ENCODE results near the gene FEN1. TPM values are rescaled to one million over a fixed set of nuclear protein-coding genes. Genes with fewer than 3 reads are reported as not detected.

Gene FEN1
- total and polyA plus RNA-seq, 4 donors = 3.5 to 6.9 (median 5.2) TPM

- H3K4me1 ChIP-seq (ENCODE audit: control insufficient read depth in 1 of 2, insufficient read depth in 2 of 2, low read length in 2 of 2) = no peaks in the 10 kb centered on the region
- H3K36me3 ChIP-seq (ENCODE audit: control insufficient read depth in 1 of 2, insufficient read depth in 2 of 2, low read length in 1 of 2) = no peaks in the 10 kb centered on the region
- WGBS, 2 donors = 88 to 92% methylated on average over 4 of the region's 4 CpGs
- H3K27me3 ChIP-seq (ENCODE audit: control insufficient read depth in 1 of 2, insufficient read depth in 2 of 2, low read length in 1 of 2) = no peaks in the 10 kb centered on the region
- DNase-seq (no peak), ATAC-seq (ENCODE audit: low FRiP score) (no peak)
- H3K4me3 ChIP-seq (ENCODE audit: low read length in 2 of 2) = no peak overlapping the region
- intact Hi-C loops (cut with DNase I) = no loop called here
- no peaks in the 10 kb centered on the region for H3K9me3 ChIP-seq (ENCODE audit: control insufficient read depth, low read length)
- H3K27ac ChIP-seq (ENCODE audit: low read depth in 1 of 2, low read length in 2 of 2) = no peak overlapping the region
These were observed 36.6 kb upstream of the FEN1 start for GRCh38 chr11:61756147-61756451.

- 75 to 78% methylated on average over 9 of the region's 9 CpGs for WGBS, 2 donors
- DNase-seq (no peak), ATAC-seq (ENCODE audit: low FRiP score) (no peak)
- H3K27me3 ChIP-seq (ENCODE audit: control insufficient read depth in 1 of 2, insufficient read depth in 2 of 2, low read length in 1 of 2) = no peaks in the 10 kb centered on the region
- H3K4me1 ChIP-seq (ENCODE audit: control insufficient read depth in 1 of 2, insufficient read depth in 2 of 2, low read length in 2 of 2) = no peaks in the 10 kb centered on the region
- intact Hi-C loops (cut with DNase I) = no loop called here
- H3K9me3 ChIP-seq (ENCODE audit: control insufficient read depth, low read length) = no peaks in the 10 kb centered on the region
- no peak overlapping the region for H3K27ac ChIP-seq (ENCODE audit: low read depth in 1 of 2, low read length in 2 of 2)
- H3K4me3 ChIP-seq (ENCODE audit: low read length in 2 of 2) = no peak overlapping the region
- no peaks in the 10 kb centered on the region for H3K36me3 ChIP-seq (ENCODE audit: control insufficient read depth in 1 of 2, insufficient read depth in 2 of 2, low read length in 1 of 2)
These were observed 36.1 kb upstream of the FEN1 start for GRCh38 chr11:61756452-61757212.

GRCh38 chr11:61757213-61757862, 35.4 kb upstream of the FEN1 start:
- no peak overlapping the region for H3K27ac ChIP-seq (ENCODE audit: low read depth in 1 of 2, low read length in 2 of 2)
- 73 to 76% methylated on average over 15 of the region's 15 CpGs for WGBS, 2 donors
- H3K36me3 ChIP-seq (ENCODE audit: control insufficient read depth in 1 of 2, insufficient read depth in 2 of 2, low read length in 1 of 2) = no peaks in the 10 kb centered on the region
- no peaks in the 10 kb centered on the region for H3K27me3 ChIP-seq (ENCODE audit: control insufficient read depth in 1 of 2, insufficient read depth in 2 of 2, low read length in 1 of 2)
- no peak overlapping the region for H3K4me3 ChIP-seq (ENCODE audit: low read length in 2 of 2)
- no peak for ATAC-seq (ENCODE audit: low FRiP score)
- H3K9me3 ChIP-seq (ENCODE audit: control insufficient read depth, low read length) = no peaks in the 10 kb centered on the region
- intact Hi-C loops (cut with DNase I) = no loop called here
- no peaks in the 10 kb centered on the region for H3K4me1 ChIP-seq (ENCODE audit: control insufficient read depth in 1 of 2, insufficient read depth in 2 of 2, low read length in 2 of 2)
- no peak for DNase-seq

- WGBS, 2 donors = 83 to 95% methylated on average over 11 to 13 of the region's 13 CpGs
- Histone ChIP-seq H3K36me3 (ENCODE audit: control insufficient read depth in 1 of 2, insufficient read depth in 2 of 2, low read length in 1 of 2) (no peaks in the 10 kb centered on the region), H3K27ac (ENCODE audit: low read depth in 1 of 2, low read length in 2 of 2) (no peak overlapping the region), H3K9me3 (ENCODE audit: control insufficient read depth, low read length) (no peaks in the 10 kb centered on the region), H3K4me1 (ENCODE audit: control insufficient read depth in 1 of 2, insufficient read depth in 2 of 2, low read length in 2 of 2) (no peaks in the 10 kb centered on the region), H3K4me3 (ENCODE audit: low read length in 2 of 2) (no peak overlapping the region), H3K27me3 (ENCODE audit: control insufficient read depth in 1 of 2, insufficient read depth in 2 of 2, low read length in 1 of 2) (no peaks in the 10 kb centered on the region)
- intact Hi-C loops (cut with DNase I) = no loop called here
- ATAC-seq (ENCODE audit: low FRiP score) = no peak
- DNase-seq = no peak
These were observed 31.8 kb upstream of the FEN1 start for GRCh38 chr11:61760946-61761345.

- no peak overlapping the region for H3K27ac ChIP-seq (ENCODE audit: low read depth in 1 of 2, low read length in 2 of 2)
- WGBS, 2 donors = 87 to 90% methylated on average over 11 of the region's 11 CpGs
- H3K36me3 ChIP-seq (ENCODE audit: control insufficient read depth in 1 of 2, insufficient read depth in 2 of 2, low read length in 1 of 2) = no peaks in the 10 kb centered on the region
- intact Hi-C loops (cut with DNase I) = no loop called here
- no peaks in the 10 kb centered on the region for H3K4me1 ChIP-seq (ENCODE audit: control insufficient read depth in 1 of 2, insufficient read depth in 2 of 2, low read length in 2 of 2)
- no peaks in the 10 kb centered on the region for H3K27me3 ChIP-seq (ENCODE audit: control insufficient read depth in 1 of 2, insufficient read depth in 2 of 2, low read length in 1 of 2)
- ATAC-seq (ENCODE audit: low FRiP score) = no peak
- no peak for DNase-seq
- H3K4me3 ChIP-seq (ENCODE audit: low read length in 2 of 2) = no peak overlapping the region
- no peaks in the 10 kb centered on the region for H3K9me3 ChIP-seq (ENCODE audit: control insufficient read depth, low read length)
These were observed 31.1 kb upstream of the FEN1 start for GRCh38 chr11:61761440-61762222.

- H3K9me3 ChIP-seq (ENCODE audit: control insufficient read depth, low read length) = no peaks in the 10 kb centered on the region
- whole genome bisulfite sequencing, 2 donors = 71 to 77% methylated on average over 10 of the region's 10 CpGs
- no peaks in the 10 kb centered on the region for H3K27me3 ChIP-seq (ENCODE audit: control insufficient read depth in 1 of 2, insufficient read depth in 2 of 2, low read length in 1 of 2)
- DNase-seq (no peak), ATAC-seq (ENCODE audit: low FRiP score) (no peak)
- no peak overlapping the region for H3K27ac ChIP-seq (ENCODE audit: low read depth in 1 of 2, low read length in 2 of 2)
- H3K36me3 ChIP-seq (ENCODE audit: control insufficient read depth in 1 of 2, insufficient read depth in 2 of 2, low read length in 1 of 2) = no peaks in the 10 kb centered on the region
- intact Hi-C loops (cut with DNase I) = no loop called here
- no peaks in the 10 kb centered on the region for H3K4me1 ChIP-seq (ENCODE audit: control insufficient read depth in 1 of 2, insufficient read depth in 2 of 2, low read length in 2 of 2)
- H3K4me3 ChIP-seq (ENCODE audit: low read length in 2 of 2) = no peak overlapping the region
These were observed 30.5 kb upstream of the FEN1 start for GRCh38 chr11:61762223-61762615.

- 32 to 38% methylated on average over 15 of the region's 15 CpGs for WGBS, 2 donors
- intact Hi-C loops (cut with DNase I) = no loop called here
- ATAC-seq (ENCODE audit: low FRiP score) = no peak
These were observed 29.9 kb upstream of the FEN1 start for GRCh38 chr11:61762798-61763197.

GRCh38 chr11:61763930-61764605, 28.6 kb upstream of the FEN1 start:
- Histone ChIP-seq H3K27me3 (ENCODE audit: control insufficient read depth in 1 of 2, insufficient read depth in 2 of 2, low read length in 1 of 2) (no peaks in the 10 kb centered on the region), H3K36me3 (ENCODE audit: control insufficient read depth in 1 of 2, insufficient read depth in 2 of 2, low read length in 1 of 2) (no peaks in the 10 kb centered on the region), H3K4me1 (ENCODE audit: control insufficient read depth in 1 of 2, insufficient read depth in 2 of 2, low read length in 2 of 2) (no peaks in the 10 kb centered on the region), H3K27ac (ENCODE audit: low read depth in 1 of 2, low read length in 2 of 2) (no peak overlapping the region), H3K9me3 (ENCODE audit: control insufficient read depth, low read length) (no peaks in the 10 kb centered on the region), H3K4me3 (ENCODE audit: low read length in 2 of 2) (no peak overlapping the region)
- intact Hi-C loops (cut with DNase I) = no loop called here
- ATAC-seq (ENCODE audit: low FRiP score) (no peak), DNase-seq (no peak)
- 67 to 75% methylated on average over 23 of the region's 23 CpGs for WGBS, 2 donors

More at GRCh38 chr11:61762798-61763197, 29.9 kb upstream of the FEN1 start:
- H3K4me3 ChIP-seq (ENCODE audit: low read length in 2 of 2) = no peak overlapping the region
- no peaks in the 10 kb centered on the region for H3K9me3 ChIP-seq (ENCODE audit: control insufficient read depth, low read length)
- no peak for DNase-seq
- H3K4me1 ChIP-seq (ENCODE audit: control insufficient read depth in 1 of 2, insufficient read depth in 2 of 2, low read length in 2 of 2) = no peaks in the 10 kb centered on the region
- H3K27ac ChIP-seq (ENCODE audit: low read depth in 1 of 2, low read length in 2 of 2) = no peak overlapping the region
- no peaks in the 10 kb centered on the region for H3K27me3 ChIP-seq (ENCODE audit: control insufficient read depth in 1 of 2, insufficient read depth in 2 of 2, low read length in 1 of 2)
- no peaks in the 10 kb centered on the region for H3K36me3 ChIP-seq (ENCODE audit: control insufficient read depth in 1 of 2, insufficient read depth in 2 of 2, low read length in 1 of 2)
